Neural cell (in vitro differentiated cells): ENCODE results near the gene SLAMF7.

Experiments used
- CTCF ChIP-seq: fragments of 450-650 bp; IDR thresholded peaks from 2 replicates; pipeline ENCODE4 v1.5.1; 2014; ENCODE audit warnings: antibody characterized with exemption, mild to moderate bottlenecking, moderate library complexity; ENCODE audit not compliant: poor library complexity, severe bottlenecking
- EZH2 ChIP-seq: fragments of 200-600, 300-800 bp; shearing (Covaris generic), sonication (generic); IDR thresholded peaks from 2 replicates; pipeline ENCODE4 v1.6.1; 2014; ENCODE audit warnings: antibody characterized with exemption, low read length, borderline replicate concordance, mild to moderate bottlenecking; ENCODE audit not compliant: insufficient read depth, poor library complexity, severe bottlenecking

- TF ChIP-seq CTCF (no peak), EZH2 (no peak)
Observed at GRCh38 chr1:160797271-160797709, 58.2 kb downstream of the SLAMF7 start.
